Activated B cell treated with CpG ODN at 0.5 μM for 24 hours (primary cell): ENCODE data around the gene RASAL1. TPM values are rescaled to one million over a fixed set of nuclear protein-coding genes. Genes with fewer than 3 reads are reported as not detected.

Experiments
- ATAC-seq: fragments of 200-7000 bp; cut with Tn5 transposase; one replicate; pipeline ENCODE4 v1.10.0; 2021; ENCODE audit warnings: low read depth, mild to moderate bottlenecking, moderate library complexity
- CTCF ChIA-PET: fragments of 350-600 bp; sonication (Branson Sonifier 250); formaldehyde crosslinking; loops from one replicate; lab custom pipeline; 2021; ENCODE audit warnings: antibody characterized with exemption; lab: Charles Lee
- POLR2A ChIA-PET: fragments of 350-600 bp; sonication (Branson Sonifier 250); formaldehyde crosslinking; loops from one replicate; lab custom pipeline; 2021; ENCODE audit warnings: antibody characterized with exemption; lab: Charles Lee
- DNase-seq: peaks from one replicate; pipeline ENCODE4 v3.0.0; 2022
- H3K27ac Mint-ChIP-seq: one replicate; pipeline ENCODE4 v1.8.0; 2020; ENCODE audit warnings: mixed read lengths
- H3K27me3 Mint-ChIP-seq: one replicate; pipeline ENCODE4 v1.8.0; 2021; ENCODE audit warnings: mixed read lengths
- H3K36me3 Mint-ChIP-seq: one replicate; pipeline ENCODE4 v1.8.0; 2021; ENCODE audit warnings: low read depth, mixed read lengths
- H3K4me1 Mint-ChIP-seq: one replicate; pipeline ENCODE4 v1.8.0; 2021; ENCODE audit warnings: mixed read lengths
- H3K4me3 Mint-ChIP-seq: one replicate; pipeline ENCODE4 v1.8.0; 2020; ENCODE audit warnings: mild to moderate bottlenecking, mixed read lengths
- H3K9me3 Mint-ChIP-seq: one replicate; pipeline ENCODE4 v1.8.0; 2020; ENCODE audit warnings: mixed read lengths
- CTCF ChIP-seq: fragments of 200-600 bp; IDR thresholded peaks from one replicate; pipeline ENCODE4 v1.8.0; 2022; ENCODE audit warnings: antibody characterized with exemption, mild to moderate bottlenecking
- intact Hi-C: fragments of 100-400 bp; cut with micrococcal nuclease; formaldehyde crosslinking; loops from one replicate; pipeline ENCODE4 v1.15.1; 2024
- total RNA-seq: library from RNA; stranded (reverse); gene quantifications from 2 replicates; pipeline ENCODE4 v1.2.3, GENCODE V29; 2022

Gene RASAL1
- total RNA-seq, 1 donor from 2014 or later, result 7.1 TPM

GRCh38 chr12:113173081-113173698 lies 37.6 kb upstream of the RASAL1 start:
- H3K9me3 Mint-ChIP-seq, result no peaks in the 10 kb centered on the region
- POLR2A ChIA-PET, result interaction anchor here (0.6 to 3.0 kb wide), 12 partner anchors 12 to 1279 kb away, joined by 3 to 15 read pairs (median 4); partner anchors contain the start of genes DDX54 and RITA1
- ATAC-seq, result peak; percentile 41
- H3K27ac Mint-ChIP-seq, result no peak overlapping the region
- peaks cover 87% of the 10 kb centered on the region for H3K36me3 Mint-ChIP-seq
- no peak for DNase-seq
- no peaks in the 10 kb centered on the region for H3K27me3 Mint-ChIP-seq
- intact Hi-C loops, result no loop called here
- no peak for TF ChIP-seq CTCF
- peaks cover 32% of the 10 kb centered on the region for H3K4me1 Mint-ChIP-seq
- CTCF ChIA-PET, result interaction anchor here (0.9 to 3.8 kb wide), 15 partner anchors 8 to 273 kb away, joined by 3 to 35 read pairs (median 7); partner anchors contain the start of genes DDX54 and RITA1
- H3K4me3 Mint-ChIP-seq, result no peak overlapping the region

GRCh38 chr12:113172185-113172584 lies 36.6 kb upstream of the RASAL1 start:
- H3K27me3 Mint-ChIP-seq, result no peaks in the 10 kb centered on the region
- H3K9me3 Mint-ChIP-seq, result no peaks in the 10 kb centered on the region
- H3K4me3 Mint-ChIP-seq, result no peak overlapping the region
- intact Hi-C loops, result no loop called here
- CTCF ChIA-PET, result interaction anchor here (0.9 to 3.0 kb wide), 6 partner anchors 12 to 179 kb away, joined by 4 to 35 read pairs (median 12); no protein-coding TSS in a partner anchor
- DNase-seq, result no peak
- no peak for ATAC-seq
- H3K36me3 Mint-ChIP-seq, result peaks cover 85% of the 10 kb centered on the region
- TF ChIP-seq CTCF, result no peak
- POLR2A ChIA-PET, result interaction anchor here (0.9 to 3.0 kb wide), 5 partner anchors 13 to 124 kb away, joined by 3 to 15 read pairs (median 8); partner anchors contain the start of genes DDX54 and RITA1
- H3K4me1 Mint-ChIP-seq, result peaks cover 32% of the 10 kb centered on the region
- peak overlapping the region; percentile 64 for H3K27ac Mint-ChIP-seq

- no peak for TF ChIP-seq CTCF
- Mint-ChIP-seq H3K27me3 (no peaks in the 10 kb centered on the region), H3K27ac (peak overlapping the region; percentile 41), H3K9me3 (no peaks in the 10 kb centered on the region), H3K4me3 (no peak overlapping the region), H3K36me3 (peaks cover 85% of the 10 kb centered on the region), H3K4me1 (peaks cover 32% of the 10 kb centered on the region)
- ATAC-seq (no peak), DNase-seq (no peak)
- intact Hi-C loops, result no loop called here
- ChIA-PET CTCF (interaction anchor here (2.5 kb wide), 1 partner anchor 18 kb away, joined by 9 read pairs; no protein-coding TSS in a partner anchor), POLR2A (interaction anchor here (0.7 to 2.2 kb wide), 5 partner anchors 13 to 123 kb away, joined by 3 to 8 read pairs (median 4); no protein-coding TSS in a partner anchor)
Measured at GRCh38 chr12:113171543-113171942, 36.0 kb upstream of the RASAL1 start.

GRCh38 chr12:113170926-113171325 lies 35.4 kb upstream of the RASAL1 start:
- CTCF ChIA-PET, result interaction anchor here (1.1 to 2.5 kb wide), 2 partner anchors 17 to 122 kb away, joined by 3 to 9 read pairs; no protein-coding TSS in a partner anchor
- intact Hi-C loops, result no loop called here
- Mint-ChIP-seq H3K36me3 (peaks cover 85% of the 10 kb centered on the region), H3K27me3 (no peaks in the 10 kb centered on the region), H3K4me1 (peaks cover 32% of the 10 kb centered on the region), H3K4me3 (no peak overlapping the region), H3K27ac (peak overlapping the region; percentile 41), H3K9me3 (no peaks in the 10 kb centered on the region)
- no peak for ATAC-seq
- no peak for DNase-seq
- POLR2A ChIA-PET, result interaction anchor here (0.7 to 2.2 kb wide), 6 partner anchors 13 to 122 kb away, joined by 3 to 8 read pairs (median 4); partner anchors contain the start of gene RASAL1
- TF ChIP-seq CTCF, result no peak

GRCh38 chr12:113170457-113170856 lies 34.9 kb upstream of the RASAL1 start:
- Mint-ChIP-seq H3K27me3 (no peaks in the 10 kb centered on the region), H3K4me3 (no peak overlapping the region), H3K4me1 (peaks cover 32% of the 10 kb centered on the region), H3K27ac (peak overlapping the region; percentile 32), H3K9me3 (no peaks in the 10 kb centered on the region), H3K36me3 (peaks cover 85% of the 10 kb centered on the region)
- no peak for DNase-seq
- POLR2A ChIA-PET, result interaction anchor here (0.8 to 2.2 kb wide), 3 partner anchors 14 to 122 kb away, joined by 3 to 8 read pairs (median 4); partner anchors contain the start of gene RASAL1
- intact Hi-C loops, result no loop called here
- no peak for TF ChIP-seq CTCF
- CTCF ChIA-PET, result interaction anchor here (1.1 kb wide), 1 partner anchor 122 kb away, joined by 3 read pairs; no protein-coding TSS in a partner anchor
- ATAC-seq, result no peak
